Stomach (tissue), 4 donors: ENCODE measurements around the gene RGS13.

ENCODE experiments used
- CTCF ChIP-seq, 7 experiments: fragments of 450-650 bp in 4 of 7; fragments of 200-600 bp in 3 of 7; sonication (generic) in 3 of 7; IDR thresholded peaks; one replicate each; pipeline ENCODE4 v1.5.1; 2016 to 2019; ENCODE audit warnings: antibody characterized with exemption in 7 of 7, control low read depth in 2 of 7, mild to moderate bottlenecking in 1 of 7
- EP300 ChIP-seq: sonication (generic); formaldehyde crosslinking; IDR thresholded peaks from one replicate; pipeline ENCODE4 v1.6.1; 2017; ENCODE audit warnings: antibody characterized with exemption
- POLR2A ChIP-seq, 4 donors: fragments of 450-650 bp; IDR thresholded peaks; one replicate each; pipeline ENCODE4 v1.6.1; 2016; ENCODE audit warnings: antibody characterized with exemption in 4 of 4, control low read depth in 2 of 4, mild to moderate bottlenecking in 1 of 4, moderate library complexity in 1 of 4
- POLR2AphosphoS5 ChIP-seq, 3 donors: sonication (generic); formaldehyde crosslinking; IDR thresholded peaks; one replicate each; pipeline ENCODE4 v1.6.1; 2016; ENCODE audit warnings: antibody characterized with exemption in 3 of 3

- TF ChIP-seq POLR2A (IDR thresholded peaks at IDR 0.05) (no peak), CTCF (IDR thresholded peaks at IDR 0.05) (no peak), EP300 (no peak), POLR2AphosphoS5 (IDR thresholded peaks at IDR 0.05) (no peak)
Observed at GRCh38 chr1:192635939-192636338, at the start of gene RGS13.
